Astrocyte (in vitro differentiated cells and primary cell): ENCODE measurements around the gene MAPKBP1.

Experiments
- EZH2 ChIP-seq: IDR thresholded peaks from 2 replicates; pipeline ENCODE4 v1.6.1; 2012; ENCODE audit warnings: mild to moderate bottlenecking, low read length, inconsistent platforms; ENCODE audit not compliant: insufficient read depth
- TF ChIP-seq, protein P1 (sequence below): IDR thresholded peaks from 2 replicates; pipeline ENCODE4 v1.5.1; 2011; ENCODE audit warnings: low read depth, mild to moderate bottlenecking, inconsistent platforms, low read length, moderate library complexity; ENCODE audit not compliant: insufficient read depth

GRCh38 chr15:41851755-41852370 is 77.6 kb downstream of the MAPKBP1 start:
- TF ChIP-seq, protein P1, sequence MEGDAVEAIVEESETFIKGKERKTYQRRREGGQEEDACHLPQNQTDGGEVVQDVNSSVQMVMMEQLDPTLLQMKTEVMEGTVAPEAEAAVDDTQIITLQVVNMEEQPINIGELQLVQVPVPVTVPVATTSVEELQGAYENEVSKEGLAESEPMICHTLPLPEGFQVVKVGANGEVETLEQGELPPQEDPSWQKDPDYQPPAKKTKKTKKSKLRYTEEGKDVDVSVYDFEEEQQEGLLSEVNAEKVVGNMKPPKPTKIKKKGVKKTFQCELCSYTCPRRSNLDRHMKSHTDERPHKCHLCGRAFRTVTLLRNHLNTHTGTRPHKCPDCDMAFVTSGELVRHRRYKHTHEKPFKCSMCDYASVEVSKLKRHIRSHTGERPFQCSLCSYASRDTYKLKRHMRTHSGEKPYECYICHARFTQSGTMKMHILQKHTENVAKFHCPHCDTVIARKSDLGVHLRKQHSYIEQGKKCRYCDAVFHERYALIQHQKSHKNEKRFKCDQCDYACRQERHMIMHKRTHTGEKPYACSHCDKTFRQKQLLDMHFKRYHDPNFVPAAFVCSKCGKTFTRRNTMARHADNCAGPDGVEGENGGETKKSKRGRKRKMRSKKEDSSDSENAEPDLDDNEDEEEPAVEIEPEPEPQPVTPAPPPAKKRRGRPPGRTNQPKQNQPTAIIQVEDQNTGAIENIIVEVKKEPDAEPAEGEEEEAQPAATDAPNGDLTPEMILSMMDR: no peak
- TF ChIP-seq EZH2: no peak
